LHCN-M2 (cell line): Measurements from ENCODE around the gene TYK2. TPM values are rescaled to one million over a fixed set of nuclear protein-coding genes. Genes with fewer than 3 reads are reported as not detected.
A peak's percentile ranks its signal among the peaks of the same experiment; 100 is the strongest.
"Not testable (repeated sequence)": the region's sequence is repeated elsewhere in the genome, so short reads cannot be mapped to it uniquely, and the experiment has no call there.

ENCODE experiments used
- DNase-seq: peaks from one replicate; pipeline ENCODE4 v3.0.0-alpha.2; 2012; ENCODE audit warnings: low read depth
- total RNA-seq: library from RNA; depleted of rRNA; stranded (reverse); fragments of >200 nt; gene quantifications from 2 replicates; pipeline ENCODE4 v1.2.3, GENCODE V29; 2014

TYK2 gene
- total RNA-seq, 1 experiment from 2014 or later, result 78.5 TPM

DNA sequence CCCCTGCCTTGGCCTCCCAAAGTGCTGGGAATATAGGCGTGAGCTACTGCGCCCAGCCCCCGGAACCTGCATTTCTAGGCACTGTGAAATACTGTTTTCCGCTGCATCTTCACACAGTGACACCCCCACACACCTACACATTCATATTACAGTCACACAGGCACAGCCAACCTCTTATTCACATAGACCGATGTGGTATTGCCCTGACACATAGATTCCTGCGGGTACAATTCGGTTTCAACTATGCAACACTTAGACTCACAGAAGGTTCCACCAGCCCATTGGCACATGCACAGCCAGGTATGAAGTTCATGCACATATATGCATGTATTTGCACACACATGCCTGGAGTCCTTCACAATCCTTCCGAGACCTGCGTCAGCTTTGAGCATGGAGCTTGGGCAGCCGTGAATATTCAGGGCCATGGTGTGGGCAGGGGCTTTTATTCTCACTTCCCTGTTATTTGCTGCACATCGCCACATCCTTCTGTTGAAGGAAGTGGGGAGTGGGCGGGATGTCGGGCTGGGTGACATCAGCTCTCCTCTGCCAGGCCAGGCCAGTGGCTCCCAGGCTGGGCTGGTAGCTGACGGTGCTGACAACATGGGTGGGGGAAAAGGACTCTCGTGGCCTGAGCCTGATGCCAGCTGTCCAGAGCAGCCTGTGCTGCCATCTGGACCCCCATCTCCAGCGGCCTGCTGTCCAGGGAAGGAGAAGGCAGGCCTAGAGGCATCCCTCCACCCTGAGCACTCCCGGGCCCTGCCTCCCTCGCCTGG lies 28.3 kb upstream of the TYK2 start:
- DNase-seq, result no peak

DNA sequence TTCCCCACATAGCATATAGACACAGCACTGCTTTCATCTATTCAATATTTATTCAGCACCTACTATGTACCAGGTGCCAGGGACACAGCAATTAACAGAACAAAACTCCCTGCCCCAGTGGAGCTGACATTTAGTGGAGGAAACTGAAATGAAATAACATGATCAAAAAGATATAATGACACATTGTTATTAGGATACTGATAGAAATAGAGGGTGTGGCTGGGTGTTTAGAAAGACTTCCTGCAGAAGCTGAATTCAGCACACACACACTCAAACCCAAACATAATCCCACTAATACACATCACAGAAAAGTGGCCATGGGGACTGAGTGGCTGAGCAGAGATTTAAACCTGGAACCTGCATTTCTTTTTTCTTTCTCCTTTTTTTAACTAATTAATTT lies 26.7 kb upstream of the TYK2 start:
- no peak for DNase-seq

DNA sequence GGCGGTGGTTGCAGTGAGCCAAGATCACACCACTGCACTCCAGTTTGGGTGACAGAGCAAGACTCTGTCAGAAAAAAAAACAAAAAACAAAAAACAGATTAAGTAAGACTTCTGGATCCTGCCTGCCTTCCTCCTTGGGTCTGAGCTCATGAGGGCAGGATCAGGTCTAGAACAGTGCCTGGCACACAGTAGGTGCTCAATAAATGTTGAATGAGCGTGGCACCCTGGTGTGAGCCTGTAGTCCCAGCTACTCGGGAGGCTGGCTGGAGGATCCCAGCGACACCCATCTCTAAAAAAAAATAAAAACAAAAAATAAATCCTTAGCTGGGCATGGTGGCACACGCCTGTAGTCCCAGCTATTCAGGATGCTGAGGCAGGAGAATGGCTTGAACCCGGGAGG lies 25.8 kb upstream of the TYK2 start:
- no peak for DNase-seq

DNA sequence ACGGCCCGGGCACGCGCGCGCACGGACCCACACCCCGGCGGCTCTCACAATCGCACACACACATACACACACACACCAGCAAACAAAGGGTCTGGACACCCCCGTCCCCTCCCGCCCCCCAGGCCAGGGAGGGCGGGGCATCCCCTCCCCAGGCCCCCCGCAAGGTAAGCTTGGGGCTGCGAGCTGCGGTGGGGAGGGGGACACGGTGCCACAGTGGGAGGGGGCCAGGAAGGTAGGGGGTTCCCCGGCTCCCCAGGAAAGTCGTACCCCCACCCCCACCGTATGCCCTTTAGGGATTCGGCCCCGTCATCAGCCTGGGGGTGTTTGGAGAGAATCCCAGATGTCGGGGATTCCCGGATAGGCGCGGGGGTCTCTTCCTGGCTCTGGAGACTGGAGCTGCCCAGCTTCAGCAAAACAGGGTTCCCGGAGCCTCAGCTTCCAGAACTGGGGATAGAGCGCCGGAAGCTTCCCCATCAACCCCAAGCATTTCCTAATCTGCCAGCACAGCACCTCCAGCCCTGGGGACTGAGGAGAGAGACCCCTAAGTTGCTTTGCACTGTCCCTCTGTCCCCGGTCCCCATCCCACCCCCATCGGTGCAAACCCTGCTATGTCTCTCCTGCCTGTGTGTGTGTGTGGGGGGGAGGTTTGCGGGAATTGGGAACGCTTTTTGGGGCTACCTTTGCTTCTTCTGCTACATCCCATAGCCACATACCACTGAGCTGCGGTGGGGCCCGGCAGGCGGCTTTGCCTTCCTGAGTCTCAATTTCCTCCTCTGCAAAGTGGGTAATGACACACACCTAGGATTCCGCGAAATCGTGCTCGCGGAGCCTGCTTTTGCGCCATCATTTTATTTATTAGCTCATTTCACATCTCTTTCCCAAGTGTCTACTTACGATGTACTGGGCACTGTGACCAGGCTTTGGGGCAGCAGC lies 24.8 kb upstream of the TYK2 start:
- no peak for DNase-seq

DNA sequence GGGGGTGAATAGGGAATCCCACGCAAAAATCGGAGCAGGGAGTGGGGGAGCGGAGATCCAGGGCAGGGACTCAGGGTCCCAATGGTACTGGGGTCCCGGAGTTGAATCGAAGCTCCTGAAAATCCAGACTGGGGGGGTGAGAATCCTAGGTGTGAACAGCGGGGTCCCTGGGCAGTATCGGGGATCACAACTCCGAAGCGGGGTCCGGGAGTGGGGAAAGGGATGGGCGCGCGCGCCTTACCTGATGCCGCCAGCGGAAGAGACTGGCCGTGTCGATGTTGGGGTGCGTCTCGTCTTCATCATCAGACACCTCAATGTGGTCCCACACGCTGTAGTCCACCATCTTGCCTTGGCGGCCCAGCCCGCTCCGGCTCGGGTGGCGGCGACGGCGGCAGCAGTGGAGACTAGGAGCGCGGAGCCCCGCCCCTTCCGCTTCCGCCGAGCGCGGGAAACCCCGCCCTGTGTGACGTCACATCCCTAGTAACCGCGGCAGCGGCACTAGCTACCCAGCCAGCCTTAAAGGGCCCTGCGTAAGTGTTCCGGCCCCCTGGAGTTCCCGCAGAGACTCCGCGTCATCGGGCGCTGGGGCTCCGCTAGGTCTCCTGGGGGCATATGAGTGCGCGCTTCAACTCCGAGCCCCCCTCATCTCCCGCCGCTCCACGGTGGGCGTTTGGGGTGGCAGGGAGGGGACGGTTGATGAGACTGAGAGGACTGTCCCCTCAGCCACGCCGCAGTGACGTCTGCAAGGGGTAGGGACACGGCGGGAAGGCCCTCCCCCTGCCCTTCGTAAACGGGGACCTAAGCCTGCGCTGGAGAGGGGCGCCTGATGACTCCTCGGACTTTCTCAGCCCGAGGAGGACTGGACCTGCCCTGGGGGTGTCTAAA lies 23.0 kb upstream of the TYK2 start, which contains the start of gene CDC37:
Gene CDC37 (minus strand): TSS at position 406 of the 885 bp plus-strand sequence. CDS start 63 bp downstream, at position 343.
- DNase-seq, result peak; percentile 93

DNA sequence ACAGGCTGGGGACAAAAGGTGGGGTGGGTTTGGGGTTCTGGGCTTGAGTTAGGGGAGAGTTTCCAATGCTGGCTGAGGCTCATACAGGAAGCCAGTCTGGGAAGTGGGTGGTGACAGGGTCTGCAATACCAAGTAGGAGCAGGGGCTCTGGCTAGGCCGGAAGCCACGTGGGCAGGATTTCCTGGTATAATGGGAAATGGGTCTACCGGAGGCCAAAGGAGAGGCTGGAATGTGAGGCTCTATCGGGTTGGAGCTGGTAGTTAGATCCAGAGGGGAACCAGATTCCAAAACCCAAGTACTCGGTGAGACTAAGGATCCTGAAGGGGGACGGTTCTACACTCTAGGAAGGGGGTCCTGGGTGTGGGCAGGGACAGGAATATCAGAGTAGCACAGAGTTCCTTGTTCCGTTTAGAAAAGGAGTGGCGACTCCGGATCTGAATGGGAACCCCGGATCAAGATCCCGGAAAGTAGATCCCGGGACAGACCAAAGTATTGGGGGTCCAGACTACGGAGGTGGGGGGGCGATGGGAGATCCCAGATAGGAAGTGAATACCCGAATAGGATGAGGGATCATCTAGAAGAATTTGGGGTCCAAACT lies 22.2 kb upstream of the TYK2 start:
- DNase-seq, result no peak

DNA sequence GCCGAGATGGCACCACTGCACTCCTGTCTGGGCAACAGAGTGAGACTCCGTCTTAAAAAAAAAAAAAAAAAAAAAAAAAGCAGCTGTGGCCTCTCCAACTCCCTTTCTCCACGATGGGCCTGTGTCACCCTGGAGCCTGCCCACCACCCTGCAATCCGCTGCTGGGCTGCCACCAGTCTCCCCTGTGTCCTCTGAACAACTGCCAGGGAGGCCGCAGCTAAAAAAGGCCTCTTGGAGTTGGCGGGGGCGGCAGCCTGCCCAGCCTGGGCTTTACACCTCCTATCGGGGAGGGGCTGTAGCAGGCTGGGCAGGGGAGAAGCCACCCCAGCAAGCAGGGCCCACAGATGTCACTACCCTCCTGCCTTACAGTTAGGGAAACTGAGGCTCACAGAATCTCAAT lies 19.5 kb upstream of the TYK2 start:
- no peak for DNase-seq

DNA sequence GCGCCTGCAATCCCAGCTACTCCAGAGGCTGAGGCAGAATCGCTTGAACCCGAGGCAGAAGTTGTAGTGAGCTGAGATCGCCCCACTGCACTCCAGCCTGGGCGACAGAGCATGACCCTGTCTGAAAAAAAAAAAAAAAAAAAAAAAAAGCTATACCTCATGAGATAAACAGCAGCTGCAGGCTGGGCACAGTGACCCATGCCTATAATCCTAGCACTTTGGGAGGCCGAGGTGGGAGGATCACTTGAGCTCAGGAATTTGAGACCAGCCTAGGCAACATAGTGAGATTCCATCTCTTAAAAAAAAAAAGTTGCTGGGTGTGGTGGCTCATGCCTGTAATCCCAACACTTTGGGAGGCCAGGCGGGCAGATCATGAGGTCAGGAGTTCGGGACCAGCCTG lies 19.0 kb upstream of the TYK2 start:
- DNase-seq, result not testable (repeated sequence)

DNA sequence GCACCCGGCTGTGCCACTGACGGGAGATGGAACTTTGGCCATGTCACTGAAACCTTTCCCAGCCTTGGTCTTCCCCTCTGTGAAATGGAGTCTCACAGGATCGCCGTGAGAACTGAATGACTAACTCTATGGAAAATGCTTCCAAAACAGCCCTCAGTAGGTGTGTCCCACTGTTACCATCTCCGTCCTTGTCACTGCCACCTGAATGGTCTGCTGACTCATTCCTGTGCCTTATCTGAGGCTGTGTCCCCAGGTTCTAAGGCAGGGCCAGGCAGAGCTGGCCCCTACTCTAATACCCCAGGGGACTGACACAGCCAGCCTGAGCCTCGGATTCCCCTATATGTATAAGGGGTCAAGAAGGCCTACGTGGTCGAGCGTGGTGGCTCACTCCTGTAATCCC lies 18.4 kb upstream of the TYK2 start:
- no peak for DNase-seq

DNA sequence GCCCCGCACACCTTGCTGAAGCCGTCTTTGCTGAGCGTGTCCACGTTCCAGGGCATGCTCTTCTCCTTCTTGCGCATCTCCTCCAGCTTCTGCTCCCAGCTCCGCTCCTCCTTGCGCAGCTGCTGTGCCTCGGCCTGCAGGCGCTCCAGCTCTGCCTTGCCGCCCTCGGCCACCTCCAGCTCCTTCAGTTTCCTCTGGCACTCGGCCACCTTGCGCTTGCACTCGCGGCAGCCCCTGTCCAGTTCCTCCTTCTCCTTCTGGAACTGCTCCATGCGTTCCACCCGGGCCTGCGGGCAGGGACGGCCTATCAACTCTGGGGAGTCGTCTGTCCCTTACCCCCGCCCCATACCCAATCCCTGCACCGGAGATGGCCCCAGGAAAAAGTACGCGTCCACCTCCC lies 15.5 kb upstream of the TYK2 start:
- no peak for DNase-seq

DNA sequence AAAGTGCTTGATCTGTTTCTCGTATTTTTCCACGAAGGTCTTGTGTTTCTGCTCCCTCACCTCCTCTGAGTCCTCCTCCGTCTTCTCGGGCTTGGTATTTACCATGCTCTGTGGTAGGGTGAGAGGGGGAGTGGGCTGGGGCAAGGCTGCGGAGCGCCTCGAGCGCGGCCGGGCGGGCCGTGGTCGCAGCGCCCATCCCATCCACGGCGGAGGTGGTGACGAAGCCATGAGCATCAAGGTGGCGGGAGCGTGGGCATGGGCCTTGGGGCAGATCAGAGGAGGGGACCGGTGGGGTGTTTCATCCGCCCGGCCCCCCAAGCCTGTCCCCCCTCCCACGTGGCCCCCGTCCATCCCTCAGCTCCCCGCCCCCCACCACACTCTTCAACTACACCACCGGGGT lies 15.1 kb upstream of the TYK2 start:
- no peak for DNase-seq

DNA sequence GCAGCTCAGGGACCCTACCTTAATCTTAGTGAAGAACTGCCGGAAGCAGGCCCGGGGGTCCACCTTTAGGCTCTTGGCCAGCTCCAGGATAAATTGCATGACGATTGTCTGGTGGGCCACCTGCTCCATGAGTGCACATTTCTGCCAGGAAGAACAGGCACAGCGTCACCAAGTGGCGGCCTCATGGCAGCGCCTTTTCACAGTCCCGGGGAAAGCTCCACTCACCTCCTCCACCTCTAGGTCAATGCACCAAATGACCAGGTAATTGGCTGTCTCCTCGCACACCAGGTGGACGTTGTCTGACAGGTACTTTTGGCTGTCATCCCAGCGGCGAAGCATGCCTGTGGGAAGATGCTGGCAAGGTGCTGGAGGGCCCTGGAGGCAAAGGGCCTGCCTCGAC lies 14.6 kb upstream of the TYK2 start:
- DNase-seq, result no peak

DNA sequence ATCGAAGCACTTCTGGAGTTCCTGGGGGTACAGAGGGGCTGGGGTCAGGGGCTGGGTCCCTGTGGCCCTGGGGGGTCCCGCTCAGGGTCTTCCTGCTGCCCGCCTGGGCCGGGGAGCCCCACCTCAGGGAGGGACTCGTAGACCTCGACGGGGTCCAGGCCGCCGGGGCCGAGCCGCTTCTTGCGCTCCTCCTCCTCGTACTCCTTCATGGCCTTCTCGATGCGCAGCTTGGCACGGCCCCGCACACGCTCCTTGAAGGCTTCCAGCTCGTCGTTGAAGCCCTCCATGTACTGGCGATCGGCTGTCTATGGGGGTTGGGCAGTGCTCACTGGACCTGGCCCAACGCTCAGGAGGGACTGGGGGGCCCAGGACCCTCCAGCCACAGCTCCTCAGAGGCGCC lies 12.8 kb upstream of the TYK2 start:
- no peak for DNase-seq

DNA sequence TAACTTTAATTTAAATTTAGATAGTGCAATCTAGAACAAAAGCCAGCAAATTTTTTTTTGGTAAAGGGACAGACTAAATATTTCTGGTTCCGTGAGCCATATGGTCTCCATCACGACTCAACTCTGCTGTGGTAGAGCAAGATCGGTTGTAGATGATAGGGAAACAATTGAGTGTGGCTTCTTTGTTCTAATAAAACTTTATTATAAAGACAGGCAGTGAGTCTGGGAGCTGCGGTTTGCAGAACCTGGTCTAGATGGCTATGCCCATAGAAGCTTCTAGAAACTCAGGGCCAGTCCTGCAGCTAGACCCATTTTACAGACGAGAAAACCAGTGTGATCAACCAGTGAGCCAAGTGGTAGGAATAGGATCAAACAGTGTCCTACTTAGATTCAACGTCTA lies 11.7 kb upstream of the TYK2 start:
- no peak for DNase-seq

DNA sequence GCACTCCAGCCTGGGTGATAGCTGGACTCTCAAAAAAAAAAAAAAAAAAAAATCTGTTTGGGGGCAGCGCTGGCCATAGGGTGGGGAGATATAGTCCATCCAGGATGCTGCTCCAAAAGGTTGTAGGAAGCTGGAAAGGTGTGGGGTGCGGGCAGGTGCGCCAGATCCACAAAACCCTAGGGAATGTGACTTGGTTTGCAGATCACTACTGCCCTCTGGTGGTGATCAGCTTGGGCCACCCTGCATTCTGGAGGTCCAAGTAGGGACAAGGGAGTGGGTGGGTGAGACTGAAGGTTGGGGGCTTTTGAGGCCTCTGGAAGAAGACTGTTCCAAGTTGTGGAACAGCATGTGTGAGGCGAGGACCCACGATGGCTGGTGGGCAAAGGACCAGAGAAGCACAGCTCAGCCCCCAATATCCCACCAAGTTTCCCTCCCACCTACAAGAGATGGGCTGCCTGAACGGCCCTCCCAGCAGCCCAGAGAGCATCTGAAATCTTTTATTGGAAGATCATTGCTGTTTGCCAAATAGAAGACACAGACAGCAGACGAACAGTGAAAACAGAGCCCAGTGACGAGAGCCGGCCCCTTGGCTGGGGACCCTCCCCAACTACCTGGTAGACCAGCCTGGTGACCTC lies 10.4 kb upstream of the TYK2 start:
- DNase-seq, result peak; percentile 48

DNA sequence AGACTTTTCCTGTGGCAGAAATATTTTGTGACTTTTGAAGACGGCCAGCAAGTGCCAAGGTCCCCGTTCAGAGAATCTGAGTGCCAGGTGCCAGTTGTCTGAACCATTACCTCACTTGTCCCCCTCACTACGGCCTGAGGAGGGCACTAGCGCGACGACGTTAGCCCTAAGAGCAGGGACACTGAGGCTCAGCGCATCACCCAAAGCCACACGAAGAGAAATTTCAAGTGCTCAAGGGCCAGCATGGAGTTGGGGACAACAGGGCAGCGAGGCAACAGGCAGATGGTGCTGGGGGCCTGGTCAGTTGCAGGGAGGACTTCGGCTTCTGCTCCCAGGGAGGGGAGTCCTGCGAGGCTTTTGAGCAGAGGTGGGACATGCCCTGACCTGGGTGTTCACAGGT lies 9.5 kb upstream of the TYK2 start:
- no peak for DNase-seq

DNA sequence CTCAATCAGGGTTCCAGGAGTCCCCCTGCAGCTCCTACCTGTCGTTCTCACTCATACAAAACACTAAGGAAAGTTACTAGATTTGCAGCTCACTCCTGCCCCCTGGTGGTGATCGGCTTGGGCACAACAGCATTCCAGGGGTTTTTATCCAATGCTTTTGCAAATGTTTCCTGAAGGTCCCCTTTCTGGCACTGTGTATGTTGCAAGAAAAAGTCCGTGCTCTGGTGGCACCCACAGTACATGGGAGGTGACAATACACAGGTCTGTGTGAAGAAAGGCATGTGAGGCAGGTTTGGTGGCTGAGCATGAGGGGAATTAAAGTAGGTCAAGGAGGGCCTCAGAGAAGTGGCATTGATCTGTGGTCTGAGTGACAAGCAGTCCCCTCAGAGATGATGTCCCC lies 8.6 kb upstream of the TYK2 start:
- peak; percentile 70 for DNase-seq

DNA sequence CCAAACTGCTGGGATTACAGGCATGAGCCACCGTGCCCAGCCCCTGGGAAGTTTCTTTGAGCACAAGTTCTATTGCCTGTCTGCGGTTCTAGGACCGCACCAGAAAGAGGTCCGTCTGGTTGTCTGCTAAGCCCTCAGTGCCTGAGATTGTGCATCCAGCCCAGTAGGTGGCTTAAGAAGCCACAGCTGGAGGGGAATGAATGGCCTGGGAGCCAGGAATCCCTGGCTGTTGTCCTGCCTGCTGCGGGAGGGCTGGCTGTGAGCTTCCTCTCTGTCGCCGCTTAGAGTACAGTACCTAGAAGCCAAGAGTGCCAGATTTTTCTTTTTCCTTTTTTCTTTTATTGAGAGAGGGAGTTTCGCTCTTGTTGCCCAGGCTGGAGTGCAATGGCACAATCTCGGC lies 4.2 kb upstream of the TYK2 start:
- no peak for DNase-seq

DNA sequence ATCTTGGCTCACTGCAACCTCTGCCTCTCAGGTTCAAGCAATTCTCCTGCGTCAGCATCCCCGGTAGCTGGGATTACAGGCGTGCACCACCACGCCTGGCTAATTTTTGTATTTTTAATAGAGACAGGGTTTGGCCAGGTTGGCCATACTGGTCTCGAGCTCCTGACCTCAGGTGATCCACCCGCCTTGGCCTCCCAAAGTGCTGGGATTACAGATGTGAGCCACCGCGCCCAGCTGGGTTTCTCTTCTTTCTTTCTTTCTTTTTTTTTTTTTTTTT lies 2.8 kb upstream of the TYK2 start:
- DNase-seq, result not testable (repeated sequence)

DNA sequence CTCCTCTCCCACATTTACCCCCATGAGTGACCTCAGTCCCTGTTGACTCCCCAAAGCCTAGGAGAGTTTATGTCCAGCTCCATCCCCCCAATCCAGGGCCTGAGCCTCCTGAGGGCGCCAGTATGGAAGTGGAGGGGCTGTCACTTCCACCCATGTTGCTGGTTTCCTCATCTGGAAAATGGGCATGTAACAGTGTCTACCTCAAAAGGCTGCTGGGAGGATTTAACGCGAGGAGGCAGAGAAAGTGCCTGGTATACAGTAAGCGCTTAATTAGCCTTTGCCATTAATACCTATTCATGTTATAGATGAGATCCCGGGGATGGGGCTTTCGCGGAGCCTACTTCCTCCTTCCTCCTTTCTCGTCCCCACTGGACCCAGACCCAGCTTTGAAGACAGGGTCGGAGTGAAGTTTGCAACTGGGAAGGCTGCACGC lies 476 bp downstream of the TYK2 start:
- DNase-seq, result peak; percentile 7

DNA sequence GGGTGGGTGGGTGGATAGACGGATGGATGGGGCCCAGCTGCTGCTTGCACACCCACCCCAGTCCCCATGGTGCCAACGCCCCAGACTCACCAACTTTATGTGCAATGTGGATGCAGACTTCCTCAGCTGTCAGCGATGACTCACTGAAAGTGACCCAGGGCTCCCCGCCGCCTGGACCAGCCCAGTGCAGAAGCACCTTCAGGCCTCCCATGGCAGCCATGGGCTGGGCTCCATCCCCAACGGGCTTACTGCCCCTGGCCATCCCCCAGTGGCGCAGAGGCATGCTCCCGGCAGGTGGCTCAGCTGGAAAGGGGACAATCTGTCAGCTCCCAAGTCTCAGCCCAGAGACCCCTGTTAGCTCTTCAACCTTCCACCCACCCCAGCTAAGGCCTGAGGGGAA lies 2.2 kb downstream of the TYK2 start:
- peak; percentile 18 for DNase-seq
